Measurements from ENCODE around the gene SNX6.
"Not testable (repeated sequence)": the region's sequence is repeated elsewhere in the genome, so short reads cannot be mapped to it uniquely, and the experiment has no call there.

The SNX6 gene

GRCh38 chr14:34522496-34522895, 107.5 kb downstream of the SNX6 start:
- Histone ChIP-seq H2AFZ (ENCODE audit: low read length, unreplicated experiment) (no peak overlapping the region), H3K4me1 (ENCODE audit: control insufficient read depth, insufficient read depth, low read length, unreplicated experiment) (no peaks in the 10 kb centered on the region), H3K27ac (ENCODE audit: low read depth, low read length) (no peak overlapping the region), H3K4me3 (ENCODE audit: low read depth, low read length) (no peak overlapping the region), H3K79me2 (ENCODE audit: control insufficient read depth, insufficient read depth, low read length, unreplicated experiment) (no peaks in the 10 kb centered on the region), H3K27me3 (ENCODE audit: insufficient read depth, low read length) (no peaks in the 10 kb centered on the region), H3K36me3 (ENCODE audit: insufficient read depth, low read length) (peaks cover 22% of the 10 kb centered on the region)

GRCh38 chr14:34521071-34521470, 108.9 kb downstream of the SNX6 start:
- not testable (repeated sequence) for H3K4me1 ChIP-seq (ENCODE audit: control insufficient read depth, insufficient read depth, low read length, unreplicated experiment); H3K27me3 ChIP-seq (ENCODE audit: insufficient read depth, low read length); H3K79me2 ChIP-seq (ENCODE audit: control insufficient read depth, insufficient read depth, low read length, unreplicated experiment); H2AFZ ChIP-seq (ENCODE audit: low read length, unreplicated experiment); H3K4me3 ChIP-seq (ENCODE audit: low read depth, low read length); H3K27ac ChIP-seq (ENCODE audit: low read depth, low read length)
- H3K36me3 ChIP-seq (ENCODE audit: insufficient read depth, low read length) = peaks cover 22% of the 10 kb centered on the region

- H2AFZ ChIP-seq (ENCODE audit: low read length, unreplicated experiment); H3K4me3 ChIP-seq (ENCODE audit: low read depth, low read length); H3K4me1 ChIP-seq (ENCODE audit: control insufficient read depth, insufficient read depth, low read length, unreplicated experiment); H3K79me2 ChIP-seq (ENCODE audit: control insufficient read depth, insufficient read depth, low read length, unreplicated experiment); H3K27ac ChIP-seq (ENCODE audit: low read depth, low read length); H3K27me3 ChIP-seq (ENCODE audit: insufficient read depth, low read length): not testable (repeated sequence)
- peaks cover 22% of the 10 kb centered on the region for H3K36me3 ChIP-seq (ENCODE audit: insufficient read depth, low read length)
Observed at GRCh38 chr14:34520304-34520970, 109.5 kb downstream of the SNX6 start.
